ENCODE results near the gene BACE2.

Gene BACE2

GRCh38 chr21:41326414-41327080, 158.6 kb downstream of the BACE2 start:
- DNase-seq = no peak

- no peak for DNase-seq
Measured at GRCh38 chr21:41327753-41328152, 159.8 kb downstream of the BACE2 start.

DNA sequence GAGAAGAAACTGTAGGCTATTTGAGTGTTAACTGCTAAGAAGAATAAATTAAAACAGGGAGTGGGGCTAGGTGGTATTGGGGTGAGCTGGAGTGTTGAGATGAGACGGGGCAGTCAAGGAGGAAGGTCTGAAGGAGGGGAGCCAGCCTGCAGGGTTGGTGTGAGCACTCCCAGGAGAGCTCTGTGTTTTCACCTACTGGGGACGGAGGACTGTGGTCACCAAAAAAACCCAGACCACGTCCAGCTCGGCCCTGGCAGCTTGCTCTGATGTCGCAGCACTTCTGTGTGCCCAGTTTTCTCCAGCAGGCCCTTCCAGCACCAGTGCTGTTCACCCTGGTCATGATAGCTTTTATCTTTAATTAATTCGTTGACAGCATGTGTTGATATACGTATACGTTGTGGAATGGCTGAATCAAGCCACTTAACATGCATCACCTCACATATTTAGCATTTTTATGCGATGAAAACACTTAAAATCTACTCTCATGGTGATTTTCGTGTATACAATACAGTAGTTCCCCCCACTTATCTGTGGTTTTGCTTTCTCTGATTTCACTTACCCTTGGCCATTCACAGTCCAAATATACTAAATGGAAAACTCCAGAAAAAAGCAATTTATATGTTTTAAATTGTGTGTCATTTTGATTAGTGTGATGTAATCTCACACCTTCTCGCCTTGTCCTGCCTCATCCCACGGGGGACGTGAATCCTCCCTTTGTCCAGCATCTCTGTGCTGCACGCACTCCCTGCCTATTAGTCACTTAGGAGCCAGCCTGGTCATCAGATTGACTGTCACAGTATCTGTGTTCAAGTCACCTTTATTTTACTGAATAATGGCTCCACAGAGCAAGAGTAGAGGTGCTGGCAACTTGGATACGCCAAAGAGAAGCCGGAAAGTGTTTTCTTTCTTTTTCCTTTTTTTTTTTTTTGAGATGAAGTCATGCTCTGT, 161.0 kb downstream of the BACE2 start:
- no peak for DNase-seq

Measured in inflammatory macrophage treated with lipopolysaccharide for 1 hour (primary cell).